ENCODE results near the gene SMG6.
"Not testable (repeated sequence)": the region's sequence is repeated elsewhere in the genome, so short reads cannot be mapped to it uniquely, and the experiment has no call there.

The SMG6 gene

DNA sequence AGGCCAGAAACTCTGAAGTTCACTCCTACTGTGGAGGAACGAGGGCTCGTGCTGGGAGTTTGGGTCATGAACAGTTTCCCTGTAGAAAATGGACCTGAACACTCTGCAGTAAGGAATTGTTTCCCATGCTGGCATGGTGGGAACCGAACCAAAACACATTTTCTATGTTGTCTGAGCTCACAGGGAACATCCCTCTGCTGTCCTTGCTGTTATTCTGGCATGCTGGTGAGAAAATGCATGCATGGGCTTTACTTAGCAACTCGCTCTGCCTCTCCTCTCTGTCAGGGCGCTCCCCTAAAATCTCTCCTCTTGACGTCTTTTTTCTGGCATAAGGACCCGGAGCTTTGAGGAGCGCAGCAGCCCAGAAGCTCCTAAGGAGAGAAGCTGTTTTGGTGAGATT lies 283.9 kb downstream of the SMG6 start:
- no peak for DNase-seq

DNA sequence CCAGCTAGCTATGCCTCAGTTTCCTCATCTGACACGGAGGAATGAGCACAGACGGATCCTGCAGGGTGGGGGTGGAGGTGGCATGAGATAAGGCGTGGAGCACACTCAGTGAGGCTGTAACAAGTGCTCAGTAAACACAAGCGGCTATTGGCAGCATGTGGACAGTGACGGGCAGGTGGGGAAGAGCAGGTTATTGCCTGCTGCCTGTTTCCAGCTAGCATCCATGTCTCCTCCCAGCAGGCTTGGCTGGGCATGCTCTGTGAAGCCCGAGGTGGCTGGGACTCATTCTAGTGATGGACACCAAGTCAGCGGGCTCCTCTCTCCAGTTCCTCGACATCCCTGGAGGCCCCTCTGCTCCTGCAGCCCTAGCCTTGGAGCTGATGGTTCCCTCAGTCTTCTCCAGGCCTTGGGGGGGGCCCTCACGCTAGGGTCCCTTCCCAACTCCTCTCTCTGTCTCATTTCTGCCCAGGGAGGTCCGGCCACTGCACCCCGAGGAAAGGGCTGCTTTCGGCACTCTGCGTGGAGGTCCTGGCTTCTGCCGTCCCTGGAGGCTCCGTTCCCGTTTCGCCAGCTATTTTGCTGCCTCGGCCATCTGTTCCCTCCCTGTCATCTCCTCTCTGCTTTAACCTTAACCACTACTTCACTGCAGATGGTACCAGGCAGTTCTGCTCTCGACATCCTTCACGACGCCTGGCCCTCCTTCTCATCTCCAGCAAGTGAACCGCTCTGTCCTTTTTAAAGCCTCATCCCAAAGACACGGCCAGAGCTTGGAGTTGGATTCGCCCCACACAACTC lies 284.7 kb downstream of the SMG6 start:
- no peak for DNase-seq

DNA sequence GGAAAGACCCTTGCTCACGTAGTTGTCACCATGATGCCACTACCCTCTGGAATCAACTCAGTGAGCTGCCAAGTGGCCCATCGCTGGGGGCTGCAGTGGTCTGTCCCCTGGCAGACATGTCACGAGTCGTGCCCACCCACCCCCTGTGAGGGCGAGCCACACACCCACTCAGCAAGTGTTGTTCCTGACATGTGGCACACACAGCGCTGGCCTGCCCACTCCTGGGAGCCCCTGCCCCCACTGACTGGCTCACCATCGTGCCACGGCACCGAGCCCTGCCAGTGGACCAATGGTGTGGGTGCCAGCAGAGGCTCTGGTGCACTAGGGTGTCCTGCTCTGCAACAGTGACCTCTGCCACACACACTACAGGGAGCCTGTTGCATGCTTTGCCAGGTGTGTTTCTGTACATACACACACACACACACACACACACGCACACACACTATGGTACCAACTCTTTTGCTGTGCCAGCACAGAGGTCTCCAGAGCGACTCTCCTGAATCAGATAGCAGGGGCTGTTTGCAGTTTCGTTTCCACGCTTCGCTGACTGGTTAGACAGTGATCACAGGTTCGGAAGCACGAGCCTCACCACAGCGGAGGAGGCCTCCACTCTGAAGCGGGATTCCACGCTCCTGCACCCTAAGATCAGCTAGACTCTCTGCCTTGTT lies 286.2 kb downstream of the SMG6 start:
- no peak for DNase-seq

DNA sequence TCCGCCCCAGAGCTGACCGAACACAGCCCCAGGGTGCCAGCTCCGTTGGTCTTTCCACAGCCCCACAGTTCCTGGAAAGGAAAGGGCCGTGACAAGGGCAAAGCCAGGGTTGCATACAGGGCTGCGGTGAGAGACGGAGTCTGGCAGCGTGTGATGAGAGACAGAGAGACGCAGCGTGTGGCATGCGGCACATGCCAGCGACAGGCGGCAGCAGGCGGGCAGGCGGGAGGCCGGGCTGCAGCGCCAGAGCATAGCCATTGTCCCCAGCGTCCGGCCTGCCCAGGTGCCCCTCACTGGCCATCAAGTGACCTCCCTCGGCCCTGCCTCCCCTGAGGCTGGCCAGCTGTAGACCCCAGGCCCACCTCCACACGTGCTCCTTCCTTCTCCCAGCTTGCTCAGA lies 287.1 kb downstream of the SMG6 start:
- DNase-seq, result no peak

DNA sequence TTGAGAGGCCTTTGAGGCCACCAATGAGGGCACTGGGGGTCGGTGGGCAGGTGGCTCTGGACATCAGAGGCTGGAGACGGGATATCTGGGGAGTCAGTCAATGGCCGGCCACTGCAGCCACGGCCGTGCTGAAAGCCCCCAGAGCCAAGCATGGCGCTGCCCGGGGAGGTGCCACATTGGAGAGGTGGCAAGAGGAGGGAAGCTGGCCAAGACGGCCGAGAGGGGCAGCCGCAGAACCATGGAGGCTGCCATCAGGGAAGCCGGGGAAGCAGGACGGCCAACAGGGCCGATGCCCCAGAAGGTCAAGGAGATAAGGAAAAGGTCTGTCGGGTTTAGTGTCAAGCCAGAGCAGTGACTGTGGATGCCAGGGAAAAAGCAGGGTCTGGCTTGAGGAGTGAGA lies 288.3 kb downstream of the SMG6 start:
- no peak for DNase-seq

DNA sequence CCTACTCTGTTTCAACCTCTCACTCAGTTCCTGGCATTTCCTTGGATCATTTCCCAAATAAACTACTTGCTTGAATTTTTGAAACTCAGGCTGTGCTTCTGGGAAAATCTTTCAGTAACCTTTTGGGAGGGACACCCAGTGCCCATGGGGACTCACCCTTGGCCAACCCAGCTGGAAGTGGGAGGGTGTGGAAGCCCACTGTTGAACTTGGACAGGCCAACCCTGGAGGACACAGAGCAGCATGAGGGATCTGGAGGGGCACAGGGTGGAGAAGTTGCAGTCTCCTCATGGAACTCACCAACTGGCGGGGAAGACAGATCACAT lies 289.6 kb downstream of the SMG6 start:
- DNase-seq, result no peak

DNA sequence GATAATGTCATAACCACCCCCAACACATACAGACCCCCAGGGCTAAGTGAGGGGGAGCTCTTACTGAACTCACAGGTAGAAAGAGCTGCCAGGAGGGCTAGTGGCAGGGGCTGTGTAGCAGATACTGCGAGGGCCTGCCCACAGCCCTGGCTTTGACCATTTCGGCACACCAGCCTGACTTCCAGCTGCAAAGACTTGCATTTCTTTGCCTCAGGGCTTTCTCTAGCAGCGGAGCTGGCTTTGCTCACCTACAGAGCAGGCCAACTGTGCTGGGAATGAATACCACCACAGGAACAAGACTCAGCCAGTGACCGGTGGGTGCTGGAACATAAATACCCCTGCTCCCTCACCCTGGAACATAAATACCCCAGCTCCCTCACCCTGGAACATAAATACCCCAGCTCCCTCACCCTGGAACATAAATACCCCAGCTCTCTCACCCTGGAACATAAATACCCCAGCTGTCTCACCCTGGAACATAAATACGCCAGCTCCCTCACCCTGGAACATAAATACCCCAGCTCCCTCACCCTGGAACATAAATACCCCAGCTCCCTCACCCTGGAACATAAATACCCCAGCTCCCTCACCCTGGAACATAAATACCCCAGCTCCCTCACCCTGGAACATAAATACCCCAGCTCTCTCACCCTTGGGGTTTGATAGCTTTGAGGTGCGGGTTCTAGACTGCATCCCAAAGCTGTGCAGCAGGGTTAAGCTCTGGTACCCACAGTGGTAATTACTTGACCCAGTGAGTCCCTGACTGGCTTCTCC lies 290.2 kb downstream of the SMG6 start:
- not testable (repeated sequence) for DNase-seq

DNA sequence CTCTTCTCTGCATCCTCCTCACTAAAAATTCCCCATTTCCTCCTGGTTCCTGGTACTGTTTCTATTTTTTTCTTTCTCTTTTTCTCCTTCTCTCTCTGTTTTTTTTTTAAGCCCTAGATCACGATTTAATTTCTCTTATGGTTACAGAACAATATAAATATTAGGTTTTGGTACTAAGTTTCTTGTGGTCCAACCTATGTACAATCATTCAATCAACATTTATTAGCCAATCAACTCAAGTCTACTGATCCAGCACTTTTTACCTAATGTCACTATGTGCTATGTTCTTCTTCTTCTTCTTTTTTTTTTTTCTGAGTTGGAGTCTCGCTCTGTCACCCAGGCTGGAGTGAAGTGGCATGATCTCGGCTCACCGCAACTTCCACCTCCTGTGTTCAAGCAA lies 291.1 kb downstream of the SMG6 start:
- no peak for DNase-seq

DNA sequence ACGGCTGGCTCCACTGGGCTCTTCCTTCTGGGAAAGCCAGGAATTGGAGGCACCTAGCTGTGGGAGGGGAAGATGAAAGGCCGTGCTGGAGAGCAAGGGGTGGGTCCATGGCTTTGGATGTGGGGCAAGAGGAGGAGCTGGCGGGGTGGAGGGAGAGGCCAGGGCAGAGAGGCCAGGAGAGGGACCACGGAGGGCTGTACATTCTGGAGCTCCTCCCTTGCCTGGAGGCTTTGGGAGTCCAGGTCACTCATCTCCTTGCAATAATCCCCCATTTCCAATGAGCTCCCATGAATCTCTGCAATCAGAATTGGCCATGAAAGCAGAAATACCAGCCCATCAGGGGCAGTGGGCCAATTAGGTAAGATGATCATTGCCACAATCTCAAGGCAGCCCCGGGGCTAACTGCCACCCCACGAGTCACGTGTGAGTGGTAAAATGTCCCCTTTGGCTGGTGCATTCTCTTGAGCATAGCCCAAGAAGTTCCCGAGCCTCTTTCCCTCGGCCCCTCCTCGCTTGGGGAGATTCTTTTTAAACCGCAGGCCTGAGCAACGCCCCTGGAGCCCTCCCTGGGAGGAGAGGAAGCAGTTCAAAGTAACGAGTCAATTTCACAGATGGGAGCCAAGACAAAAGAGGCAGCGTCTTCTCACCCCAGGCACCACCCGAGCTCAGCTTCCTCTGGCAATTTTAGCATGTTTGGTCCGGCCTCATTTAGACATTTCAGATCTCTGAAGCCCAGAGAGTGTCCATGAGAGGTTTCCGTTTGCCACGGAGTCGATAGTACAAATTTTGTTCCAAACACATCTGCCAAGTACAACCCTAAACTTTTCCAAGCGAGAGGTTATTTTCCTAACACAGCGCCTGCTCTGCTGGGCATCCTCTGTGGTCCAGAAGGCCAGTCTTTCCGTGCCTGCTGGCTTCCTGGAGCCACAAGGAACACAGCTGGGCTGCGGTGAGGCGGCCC lies 291.9 kb downstream of the SMG6 start:
- DNase-seq, result no peak

Measured in activated T-cell treated with anti-CD3 and anti-CD28 coated beads, Interleukin-2, amount 50 U/mL, for 1 hour (primary cell).